Measurements from ENCODE around the gene KCTD13.

Gene KCTD13

DNA sequence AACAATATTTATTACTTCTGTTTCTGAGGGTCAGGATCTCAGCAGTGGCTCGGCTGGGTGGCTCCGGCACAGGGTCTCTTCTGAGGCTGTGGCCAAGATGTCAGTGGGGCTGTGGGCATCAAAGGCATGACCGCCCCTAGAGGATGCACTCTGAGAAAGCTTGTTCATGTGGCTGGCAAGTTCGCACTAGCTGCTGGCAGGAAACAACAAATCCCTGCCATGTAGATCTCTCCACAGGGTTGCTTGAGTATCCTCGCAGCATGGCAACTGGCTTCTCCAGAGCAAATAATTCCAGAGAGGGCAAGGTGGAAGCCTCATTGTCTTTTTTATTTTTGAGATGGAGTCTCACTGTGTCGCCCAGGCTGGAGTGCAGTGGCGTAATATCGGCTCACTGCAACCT is 12.5 kb downstream of the KCTD13 start:
- Histone ChIP-seq H3K4me3 (ENCODE audit: low read depth in 1 of 2, low read length in 2 of 2) (no peak overlapping the region), H3K36me3 (ENCODE audit: insufficient read depth, low read length) (peaks cover 41% of the 10 kb centered on the region), H3K79me2 (ENCODE audit: insufficient read depth, low read length) (no peaks in the 10 kb centered on the region), H3K4me2 (ENCODE audit: insufficient read depth, low read length) (no peak overlapping the region), H3K4me1 (ENCODE audit: insufficient read depth, low read length) (no peaks in the 10 kb centered on the region), H3K27me3 (ENCODE audit: insufficient read depth, low read length, poor library complexity) (no peaks in the 10 kb centered on the region), H3K9ac (ENCODE audit: low read depth, low read length) (no peak overlapping the region), H2AFZ (ENCODE audit: low read depth, low read length) (no peak overlapping the region), H3K9me3 (ENCODE audit: insufficient read depth, low read length, severe bottlenecking) (no peaks in the 10 kb centered on the region), H3K27ac (ENCODE audit: low read length) (no peak overlapping the region), H4K20me1 (ENCODE audit: insufficient read depth, low read length) (peaks cover 3% of the 10 kb centered on the region; the same call in 1 of the 2 replicates)
- no peak for TF ChIP-seq EZH2 (IDR thresholded peaks at IDR 0.05; ENCODE audit: borderline replicate concordance, low read depth, low read length, severe bottlenecking)
- TF ChIP-seq CTCF (IDR thresholded peaks at IDR 0.05; ENCODE audit: borderline replicate concordance, extremely low read depth, low read length, poor library complexity, severe bottlenecking), result no peak
- ATAC-seq (ENCODE audit: insufficient read depth, low read depth) (no peak), DNase-seq (no peak)

DNA sequence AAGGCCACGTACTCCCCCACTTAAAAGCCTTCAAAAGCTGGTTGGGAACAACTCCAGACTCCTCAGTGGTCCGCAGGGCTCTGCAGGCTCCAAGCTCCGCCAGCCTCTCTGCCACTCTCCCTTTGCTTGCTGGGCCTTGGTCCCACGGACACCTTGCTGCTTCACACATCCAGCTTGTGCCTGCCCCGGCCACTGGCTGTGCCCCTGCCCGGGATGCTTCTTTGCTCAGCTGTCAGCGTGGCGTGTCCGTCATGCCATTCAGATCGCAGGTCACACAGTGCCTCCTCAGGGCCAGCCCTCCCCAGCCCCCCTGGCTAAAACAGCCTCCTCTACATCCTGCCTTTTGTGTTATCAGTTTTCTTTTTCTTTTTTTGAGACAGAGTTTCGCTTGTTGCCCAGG is 13.9 kb downstream of the KCTD13 start:
- no peak overlapping the region for H2AFZ ChIP-seq (ENCODE audit: low read depth, low read length)
- H3K9me3 ChIP-seq (ENCODE audit: insufficient read depth, low read length, severe bottlenecking), result no peaks in the 10 kb centered on the region
- no peak overlapping the region for H3K9ac ChIP-seq (ENCODE audit: low read depth, low read length)
- no peak overlapping the region for H3K4me2 ChIP-seq (ENCODE audit: insufficient read depth, low read length)
- ATAC-seq (ENCODE audit: insufficient read depth, low read depth) (no peak), DNase-seq (no peak)
- H3K27ac ChIP-seq (ENCODE audit: low read length), result no peak overlapping the region
- H3K4me1 ChIP-seq (ENCODE audit: insufficient read depth, low read length), result no peaks in the 10 kb centered on the region
- H3K4me3 ChIP-seq (ENCODE audit: low read depth in 1 of 2, low read length in 2 of 2), result no peak overlapping the region
- H3K27me3 ChIP-seq (ENCODE audit: insufficient read depth, low read length, poor library complexity), result no peaks in the 10 kb centered on the region
- peaks cover 3% of the 10 kb centered on the region; the same call in 1 of the 2 replicates for H4K20me1 ChIP-seq (ENCODE audit: insufficient read depth, low read length)
- H3K79me2 ChIP-seq (ENCODE audit: insufficient read depth, low read length), result no peaks in the 10 kb centered on the region
- TF ChIP-seq EZH2 (IDR thresholded peaks at IDR 0.05; ENCODE audit: borderline replicate concordance, low read depth, low read length, severe bottlenecking) (no peak), CTCF (IDR thresholded peaks at IDR 0.05; ENCODE audit: borderline replicate concordance, extremely low read depth, low read length, poor library complexity, severe bottlenecking) (no peak)
- peaks cover 31% of the 10 kb centered on the region for H3K36me3 ChIP-seq (ENCODE audit: insufficient read depth, low read length)

DNA sequence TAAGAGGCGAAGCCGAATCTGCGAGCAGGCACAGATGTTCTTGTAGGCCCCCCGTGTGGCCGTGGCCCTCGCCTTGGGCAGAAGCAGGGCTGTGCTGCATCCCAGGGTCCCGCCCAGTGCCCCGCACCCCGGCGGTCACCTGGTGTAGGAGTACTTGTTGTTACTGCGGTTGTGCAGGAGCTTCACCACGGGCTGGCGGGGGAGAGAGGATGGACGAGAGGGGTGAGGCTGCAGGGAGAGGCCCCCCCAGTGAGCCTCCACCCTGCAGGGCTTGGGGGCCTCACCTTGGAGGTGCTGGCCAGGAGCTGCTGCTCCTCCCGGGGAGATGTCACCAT is 14.4 kb downstream of the KCTD13 start:
- Histone ChIP-seq H3K9me3 (ENCODE audit: insufficient read depth, low read length, severe bottlenecking) (no peaks in the 10 kb centered on the region), H4K20me1 (ENCODE audit: insufficient read depth, low read length) (peaks cover under 1% of the 10 kb centered on the region; the same call in 1 of the 2 replicates), H3K9ac (ENCODE audit: low read depth, low read length) (no peak overlapping the region), H3K4me1 (ENCODE audit: insufficient read depth, low read length) (no peaks in the 10 kb centered on the region), H3K4me2 (ENCODE audit: insufficient read depth, low read length) (no peak overlapping the region), H3K79me2 (ENCODE audit: insufficient read depth, low read length) (no peaks in the 10 kb centered on the region), H3K27ac (ENCODE audit: low read length) (no peak overlapping the region), H2AFZ (ENCODE audit: low read depth, low read length) (no peak overlapping the region), H3K4me3 (ENCODE audit: low read depth in 1 of 2, low read length in 2 of 2) (no peak overlapping the region), H3K36me3 (ENCODE audit: insufficient read depth, low read length) (peaks cover 27% of the 10 kb centered on the region), H3K27me3 (ENCODE audit: insufficient read depth, low read length, poor library complexity) (no peaks in the 10 kb centered on the region)
- 0 out of 3 replicates have a peak, but pooled peaks have one; percentile 6 for ATAC-seq (ENCODE audit: insufficient read depth, low read depth)
- no peak for DNase-seq
- TF ChIP-seq CTCF (IDR thresholded peaks at IDR 0.05; ENCODE audit: borderline replicate concordance, extremely low read depth, low read length, poor library complexity, severe bottlenecking) (no peak), EZH2 (IDR thresholded peaks at IDR 0.05; ENCODE audit: borderline replicate concordance, low read depth, low read length, severe bottlenecking) (no peak)

All from DND-41 (cell line).